Measurements from ENCODE around the gene MKRN2OS. TPM values are rescaled to one million over a fixed set of nuclear protein-coding genes. Genes with fewer than 3 reads are reported as not detected.

The MKRN2OS gene
- total RNA-seq, 1 donor from 2014 or later, result not detected

DNA sequence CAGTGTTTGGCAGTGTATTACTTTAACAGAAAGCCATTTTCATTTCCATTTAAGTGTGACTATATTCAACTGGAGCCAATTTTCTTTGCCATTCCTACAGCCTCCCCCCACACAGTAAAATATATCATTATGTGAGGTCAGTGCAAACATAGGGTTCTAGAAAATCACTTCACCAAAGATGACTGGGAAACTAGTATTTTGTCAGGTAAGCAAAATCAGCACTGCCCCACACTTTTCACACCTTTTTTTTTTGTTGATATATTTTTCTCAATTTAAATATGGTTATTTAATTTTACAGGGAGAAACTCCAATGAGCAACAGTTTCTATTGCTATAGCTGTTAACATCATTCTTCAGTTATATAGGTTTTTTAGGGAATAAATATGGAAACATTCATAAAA lies 29.7 kb downstream of the MKRN2OS start:
- DNase-seq (ENCODE audit: low spot score), result no peak

DNA sequence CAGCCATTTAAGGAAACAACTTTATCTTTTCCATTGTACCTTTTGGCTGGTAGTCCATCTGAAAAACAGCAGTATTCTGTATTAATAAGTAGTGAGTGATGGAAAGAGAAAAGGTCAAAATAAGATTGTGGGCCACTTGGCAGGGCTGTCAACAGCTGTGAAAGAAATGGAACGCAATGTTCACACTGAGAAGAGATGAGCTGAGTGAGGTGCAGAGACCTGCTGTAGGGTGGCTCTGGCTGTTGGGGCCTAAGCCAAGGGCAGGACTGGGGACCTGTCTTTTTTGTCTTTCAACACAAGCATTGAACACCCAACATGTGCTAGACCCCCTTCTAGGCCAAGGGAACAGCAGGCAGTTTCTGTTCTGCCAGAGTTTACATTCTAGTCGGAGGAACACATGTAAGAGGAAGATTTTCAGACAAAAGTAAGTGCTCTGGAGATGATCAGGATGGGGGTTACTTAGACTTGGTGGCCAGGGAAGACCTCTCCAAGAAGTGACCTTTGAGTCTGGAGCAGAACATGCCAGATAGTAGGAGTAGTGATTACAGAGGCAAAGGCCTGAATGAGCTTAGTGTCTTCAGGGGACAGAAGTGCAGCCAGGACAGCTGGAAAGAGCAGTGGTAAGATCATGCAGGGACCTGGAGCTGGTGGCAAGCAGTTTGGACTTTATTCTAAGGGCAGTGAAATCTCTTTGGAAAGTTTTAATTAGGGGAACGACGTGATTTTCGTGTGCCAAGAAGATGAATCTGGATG lies 31.4 kb downstream of the MKRN2OS start:
- DNase-seq (ENCODE audit: low spot score), result no peak

DNA sequence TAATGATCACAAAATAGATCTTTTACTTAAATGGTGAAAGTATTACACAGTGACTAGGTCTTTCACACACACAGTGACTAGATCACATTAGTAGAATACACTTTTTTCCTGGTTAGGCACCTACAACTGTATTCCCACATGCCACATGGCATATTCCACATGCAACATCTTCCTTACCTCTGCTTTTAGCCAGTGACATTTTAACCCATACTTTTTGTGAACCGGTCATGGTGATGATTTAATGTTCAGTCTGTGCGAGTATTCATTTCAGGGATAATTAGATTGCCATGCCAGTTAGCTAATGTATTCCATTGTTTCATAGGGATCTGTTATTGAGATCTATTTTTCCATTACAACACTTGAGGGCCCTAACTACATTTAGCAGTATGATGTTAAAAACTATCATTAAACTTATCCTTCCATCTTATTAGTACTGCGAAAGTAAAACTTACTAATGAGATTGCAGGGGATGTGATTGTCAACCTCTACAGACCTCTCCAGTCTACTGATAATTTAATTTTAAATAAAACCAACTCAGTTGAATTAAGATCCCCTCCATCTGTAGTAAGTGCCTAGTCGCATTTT lies 32.7 kb downstream of the MKRN2OS start:
- DNase-seq (ENCODE audit: low spot score), result no peak

DNA sequence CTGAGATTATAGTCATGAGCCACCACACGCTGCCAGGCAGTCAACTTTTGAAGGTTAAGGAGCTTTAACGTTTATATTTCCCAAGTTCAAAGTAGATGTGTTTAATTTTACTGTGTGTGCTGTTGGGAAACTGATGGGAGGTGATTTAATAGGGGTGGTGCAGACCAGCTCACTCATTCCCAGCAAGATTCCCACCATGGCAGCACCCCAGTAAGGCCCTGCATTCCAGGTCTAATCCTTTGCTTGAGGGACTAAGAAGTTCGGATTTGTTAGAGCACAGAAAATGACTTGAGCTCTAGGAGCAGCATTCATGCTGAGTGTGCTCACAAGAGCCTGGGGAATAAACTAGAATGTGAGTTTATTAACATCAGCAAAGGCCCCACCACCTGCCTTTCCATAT lies 35.8 kb downstream of the MKRN2OS start:
- no peak for DNase-seq (ENCODE audit: low spot score)

DNA sequence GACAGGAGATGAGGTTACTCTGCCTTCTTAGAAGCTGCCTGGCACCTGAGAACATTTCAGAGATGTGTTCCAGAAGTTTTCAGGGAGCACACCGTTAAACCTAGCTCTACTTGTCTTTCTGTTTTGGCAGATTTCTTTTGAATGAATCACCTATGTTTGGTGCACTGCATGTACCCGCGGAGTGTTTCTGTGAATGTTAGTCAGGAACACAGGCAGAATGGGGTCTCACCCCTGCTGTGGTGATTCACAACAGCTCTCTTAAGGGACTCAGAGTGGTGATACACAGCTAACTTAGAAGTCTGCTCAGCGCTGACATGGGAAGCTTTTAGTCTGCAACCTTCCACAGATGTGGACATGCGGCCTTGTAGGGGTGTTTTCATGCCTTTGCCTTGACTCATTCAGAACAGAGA lies 37.0 kb downstream of the MKRN2OS start:
- no peak for DNase-seq (ENCODE audit: low spot score)

DNA sequence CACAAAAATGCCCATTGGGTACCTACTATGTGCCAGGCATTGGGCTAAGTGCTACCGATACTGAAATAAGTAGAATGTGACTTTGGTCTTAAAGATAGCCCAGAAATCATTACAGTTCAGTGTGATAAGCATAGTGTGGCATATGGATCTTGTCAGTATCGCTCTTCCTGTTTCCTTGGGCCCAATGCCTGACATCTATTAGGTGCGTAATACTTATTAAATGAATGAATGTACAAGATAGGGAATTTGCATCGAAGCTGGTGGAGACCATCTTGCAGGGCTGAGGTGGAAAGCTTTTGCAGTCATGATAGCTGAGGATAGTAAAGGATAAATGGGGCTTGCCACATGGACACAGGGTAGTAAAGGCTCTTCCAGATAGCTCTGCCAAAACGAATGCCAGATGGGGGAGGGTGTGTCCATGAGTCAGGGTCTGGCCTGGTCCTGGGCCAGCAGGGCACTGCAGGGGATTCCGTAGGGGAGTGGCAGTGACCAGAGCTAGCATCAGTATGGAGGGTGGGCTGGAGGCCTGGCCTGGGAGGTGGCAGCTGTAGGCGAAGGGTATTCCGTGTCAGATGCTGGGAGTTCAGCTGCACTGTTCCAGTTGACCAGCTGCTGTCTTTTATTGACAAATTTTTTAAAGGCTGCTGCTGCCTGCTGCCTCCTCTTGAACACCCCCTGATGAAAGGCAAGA lies 37.6 kb downstream of the MKRN2OS start:
- DNase-seq (ENCODE audit: low spot score), result no peak

DNA sequence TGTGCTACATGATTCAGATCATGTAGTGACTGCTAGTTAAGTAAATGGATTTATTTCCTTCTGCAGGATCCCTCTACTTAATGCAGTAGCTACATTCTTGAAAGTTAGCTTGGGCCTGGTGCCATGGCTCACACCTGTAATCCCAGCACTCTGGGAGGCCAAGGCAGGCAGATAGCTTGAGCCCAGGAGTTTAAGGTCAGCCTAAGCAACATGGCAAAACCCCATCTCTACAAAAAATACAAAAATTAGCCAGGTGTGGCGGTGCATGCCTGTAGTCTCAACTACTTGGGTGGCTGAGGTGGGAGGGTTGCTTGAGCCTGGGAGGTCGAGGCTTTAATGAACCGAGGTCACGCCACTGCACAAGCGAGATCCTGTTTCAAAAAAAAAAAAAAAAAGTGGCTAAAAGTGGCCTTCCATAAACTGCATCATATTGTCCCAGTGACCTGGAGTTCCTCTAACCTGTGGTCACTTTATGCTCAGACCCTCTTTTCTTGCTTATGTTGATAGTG lies 39.0 kb downstream of the MKRN2OS start:
- no peak for DNase-seq (ENCODE audit: low spot score)

DNA sequence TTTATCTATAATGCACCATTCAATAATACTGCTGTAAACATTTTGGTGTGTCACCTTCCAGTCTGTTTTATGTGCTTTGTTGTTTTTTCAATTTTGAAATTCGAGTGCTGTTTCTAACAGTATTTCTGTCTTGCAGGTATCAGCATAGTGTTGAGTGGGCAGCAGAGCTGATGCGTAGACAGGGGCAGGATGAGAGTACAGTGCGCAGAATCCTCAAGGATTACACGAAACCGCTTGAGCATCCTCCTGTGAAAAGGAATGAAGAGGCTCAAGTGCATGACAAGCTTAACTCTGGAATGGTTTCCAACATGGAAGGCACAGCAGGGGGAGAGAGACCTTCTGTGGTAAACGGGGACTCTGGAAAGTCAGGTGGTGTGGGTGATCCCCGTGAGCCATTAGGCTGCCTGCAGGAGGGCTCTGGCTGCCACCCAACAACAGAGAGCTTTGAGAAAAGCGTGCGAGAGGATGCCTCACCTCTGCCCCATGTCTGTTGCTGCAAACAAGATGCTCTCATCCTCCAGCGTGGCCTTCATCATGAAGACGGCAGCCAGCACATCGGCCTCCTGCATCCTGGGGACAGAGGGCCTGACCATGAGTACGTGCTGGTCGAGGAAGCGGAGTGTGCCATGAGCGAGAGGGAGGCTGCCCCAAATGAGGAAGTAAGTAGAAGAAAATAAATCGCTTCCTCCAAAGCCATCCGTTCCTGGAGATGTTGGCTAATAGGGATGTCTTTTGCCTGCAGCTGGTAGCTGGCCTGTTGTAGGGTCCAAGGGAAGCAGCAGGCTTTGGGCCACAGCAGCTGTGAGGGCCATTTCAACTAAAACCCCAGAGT lies 42.0 kb downstream of the MKRN2OS start:
- no peak for DNase-seq (ENCODE audit: low spot score)

DNA sequence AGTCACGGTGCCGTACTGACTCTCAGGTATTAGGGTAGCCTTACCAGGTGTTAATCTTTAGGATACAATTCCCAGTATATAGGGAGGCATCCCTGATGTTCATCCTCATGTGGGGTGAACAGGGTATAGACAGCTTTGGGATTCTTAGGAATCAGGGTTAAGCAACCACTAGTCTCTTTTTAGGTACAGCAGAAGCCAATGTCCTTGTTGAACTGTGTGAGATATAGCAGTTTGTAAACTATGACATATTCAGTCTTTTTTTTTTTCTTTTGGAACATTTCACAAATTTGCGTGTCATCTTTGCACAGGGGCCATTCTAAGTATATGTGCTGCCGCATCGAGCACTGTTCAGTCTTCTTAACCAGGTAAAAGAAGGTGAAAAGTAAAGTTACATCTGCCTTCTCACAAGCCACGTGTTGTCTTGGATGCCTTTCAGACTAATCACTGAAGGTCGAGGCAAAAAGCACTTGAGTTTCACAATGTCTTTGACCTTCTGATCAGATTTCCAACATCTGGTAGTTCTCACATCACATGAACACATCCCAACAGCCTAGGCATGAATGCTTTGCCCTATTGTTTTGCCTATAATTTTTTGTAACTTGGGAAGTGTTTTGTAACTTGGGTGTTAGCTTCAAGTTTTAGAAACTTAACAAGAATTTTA lies 43.8 kb downstream of the MKRN2OS start:
- no peak for DNase-seq (ENCODE audit: low spot score)

DNA sequence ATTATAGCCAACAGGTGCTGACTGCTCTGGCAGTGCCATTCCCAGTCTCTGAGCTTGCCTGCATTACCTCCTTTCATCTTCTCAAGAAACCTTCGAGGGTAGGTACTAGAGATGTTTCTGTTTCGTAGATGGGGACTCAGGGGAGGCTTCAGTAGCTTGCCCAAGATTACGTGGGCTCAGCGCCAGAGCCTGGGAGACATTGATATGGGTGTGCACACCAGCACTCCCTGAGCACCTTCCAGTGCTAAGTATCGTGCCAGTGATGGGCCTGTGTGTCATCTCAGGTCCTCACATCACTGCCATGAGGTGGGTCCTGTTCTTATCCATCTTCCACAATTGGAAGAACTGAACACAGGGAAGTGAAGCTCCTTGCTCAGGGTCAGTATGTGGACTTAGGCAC lies 45.8 kb downstream of the MKRN2OS start:
- no peak for DNase-seq (ENCODE audit: low spot score)

DNA sequence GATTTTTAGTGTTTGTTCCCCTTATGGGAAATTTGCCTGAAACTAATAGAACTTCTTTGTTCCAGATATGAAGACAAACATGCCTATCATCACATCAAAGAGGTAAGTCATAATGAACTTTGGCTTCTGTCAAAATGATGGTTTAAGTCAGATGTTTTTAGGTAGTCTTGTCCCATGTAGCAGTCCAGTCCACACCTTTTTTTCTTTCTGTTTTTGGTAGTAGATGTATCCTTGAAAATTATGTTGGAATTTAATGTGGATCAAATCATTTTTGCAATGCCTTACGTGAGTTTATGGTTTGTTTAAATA lies 48.9 kb downstream of the MKRN2OS start:
- no peak for DNase-seq (ENCODE audit: low spot score)

DNA sequence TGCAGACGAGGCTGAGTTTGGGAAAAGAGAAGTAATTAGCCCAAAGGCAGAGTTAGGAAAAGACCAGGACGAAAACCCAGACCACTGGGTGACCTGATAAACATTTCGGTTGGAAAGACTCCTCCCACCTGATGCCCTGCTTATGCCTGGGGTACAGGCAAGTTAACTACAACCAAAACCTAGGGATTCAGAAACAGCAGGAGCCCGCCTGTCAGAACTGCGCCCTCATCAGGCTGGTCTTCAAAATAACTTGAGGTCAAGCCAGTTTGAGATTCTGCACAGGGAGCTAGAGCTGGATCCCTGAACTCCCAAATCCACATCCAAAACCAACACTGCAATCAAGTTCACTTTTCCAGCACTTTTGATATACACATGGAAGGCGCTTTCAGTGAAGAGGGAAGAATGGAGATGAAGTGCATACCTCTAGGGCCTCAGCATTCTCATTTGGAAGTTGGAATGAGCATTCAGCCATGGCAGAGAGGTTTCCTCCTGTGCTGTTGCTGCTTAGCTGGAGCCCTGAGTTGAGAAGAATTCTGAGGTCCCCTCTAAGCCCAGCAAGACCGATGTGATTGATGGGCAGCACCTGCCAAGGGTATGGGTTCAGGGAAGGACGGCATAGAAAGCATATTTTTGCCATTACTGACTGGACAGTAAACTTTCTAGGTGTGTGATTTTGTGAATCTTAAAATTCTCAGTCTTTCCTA lies 49.4 kb downstream of the MKRN2OS start:
- no peak for DNase-seq (ENCODE audit: low spot score)

DNA sequence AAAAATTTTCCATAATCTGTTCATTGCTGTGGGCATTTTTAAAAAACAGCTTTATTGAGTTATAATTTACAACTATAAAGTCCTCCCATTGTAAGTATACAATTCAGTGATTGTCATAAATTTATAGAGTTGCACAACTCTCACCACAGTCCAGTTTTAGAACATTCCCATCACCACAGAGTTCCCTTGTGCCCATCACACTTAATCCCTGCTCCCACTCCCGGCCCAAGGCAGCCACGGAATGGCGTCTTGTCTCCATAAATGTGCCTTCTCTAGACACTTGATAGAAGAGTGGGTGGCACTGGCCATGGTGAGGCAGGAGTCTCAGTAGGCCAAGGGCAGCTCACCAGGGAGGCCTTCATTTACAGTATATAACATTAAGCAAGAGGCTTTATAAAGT lies 54.8 kb downstream of the MKRN2OS start:
- no peak for DNase-seq (ENCODE audit: low spot score)

DNA sequence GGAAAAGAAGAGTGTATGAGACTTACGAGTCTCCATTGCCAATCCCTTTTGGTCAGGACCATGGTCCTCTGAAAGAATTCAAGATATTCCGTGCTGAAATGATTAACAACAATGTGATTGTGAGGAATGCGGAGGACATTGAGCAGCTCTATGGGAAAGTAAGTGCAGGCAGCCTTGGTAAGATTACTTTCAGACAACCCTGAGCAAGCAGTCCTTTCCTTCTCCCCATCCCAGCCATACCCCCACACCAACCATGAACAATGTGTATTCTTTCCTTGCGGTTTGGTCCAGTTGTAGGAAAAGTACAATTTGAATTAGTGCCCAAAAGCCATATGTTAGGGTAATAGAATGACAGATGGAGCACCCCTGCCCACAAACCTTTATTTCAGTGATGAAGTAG lies 55.5 kb downstream of the MKRN2OS start:
- no peak for DNase-seq (ENCODE audit: low spot score)

Other genes with a start within 250 kb of the MKRN2OS start
- 24.9 TPM for gene TSEN2, start 61.0 kb downstream of the MKRN2OS start, total RNA-seq
- gene MKRN2, start 11.6 kb upstream of the MKRN2OS start, total RNA-seq, result 26.6 TPM
- gene RAF1, start 118.6 kb upstream of the MKRN2OS start, total RNA-seq, result 92.1 TPM
- gene TMEM40, start 213.8 kb upstream of the MKRN2OS start, total RNA-seq, result not detected

All from mesenteric fat pad (tissue), 1 donor.